ENCODE results near the gene CFH.
"Not testable (repeated sequence)": the region's sequence is repeated elsewhere in the genome, so short reads cannot be mapped to it uniquely, and the experiment has no call there.

CFH gene

GRCh38 chr1:196651637-196652215 lies at the start of gene CFH:
Gene CFH (plus strand): TSS chr1:196652043. CDS start chr1:196652118, 75 bp downstream.
- no peak for DNase-seq (ENCODE audit: low read depth)

GRCh38 chr1:196603651-196604050 lies 48.2 kb upstream of the CFH start:
- DNase-seq (ENCODE audit: low read depth): no peak

- no peak for DNase-seq (ENCODE audit: low read depth)
These were observed 43.9 kb upstream of the CFH start for GRCh38 chr1:196607981-196608380.

- DNase-seq (ENCODE audit: low read depth): no peak
These were observed 43.2 kb upstream of the CFH start, which contains the start of gene KCNT2 for GRCh38 chr1:196608390-196609369. Gene KCNT2 (minus strand): TSS chr1:196608440. CDS start chr1:196608309, 131 bp downstream.

- no peak for DNase-seq (ENCODE audit: low read depth)
These were observed 42.5 kb upstream of the CFH start for GRCh38 chr1:196609370-196609737.

GRCh38 chr1:196611873-196612272 lies 40.0 kb upstream of the CFH start:
- DNase-seq (ENCODE audit: low read depth): no peak

GRCh38 chr1:196619721-196620120 lies 32.1 kb upstream of the CFH start:
- no peak for DNase-seq (ENCODE audit: low read depth)

- no peak for DNase-seq (ENCODE audit: low read depth)
These were observed 28.8 kb upstream of the CFH start for GRCh38 chr1:196623079-196623478.

- no peak for DNase-seq (ENCODE audit: low read depth)
These were observed 23.0 kb upstream of the CFH start for GRCh38 chr1:196628838-196629237.

GRCh38 chr1:196637606-196638005 lies 14.2 kb upstream of the CFH start:
- no peak for DNase-seq (ENCODE audit: low read depth)

- DNase-seq (ENCODE audit: low read depth): no peak
These were observed 13.4 kb upstream of the CFH start for GRCh38 chr1:196638466-196638865.

- DNase-seq (ENCODE audit: low read depth): not testable (repeated sequence)
These were observed 12.6 kb upstream of the CFH start for GRCh38 chr1:196639291-196639690.

- DNase-seq (ENCODE audit: low read depth): no peak
These were observed 10.9 kb upstream of the CFH start for GRCh38 chr1:196640976-196641375.

- DNase-seq (ENCODE audit: low read depth): no peak
These were observed 1.9 kb upstream of the CFH start for GRCh38 chr1:196649990-196650389.

GRCh38 chr1:196650403-196650802 lies 1.4 kb upstream of the CFH start:
- no peak for DNase-seq (ENCODE audit: low read depth)

- DNase-seq (ENCODE audit: low read depth): no peak
These were observed 764 bp upstream of the CFH start for GRCh38 chr1:196651079-196651478.

- DNase-seq (ENCODE audit: low read depth): no peak
These were observed 2.4 kb downstream of the CFH start for GRCh38 chr1:196654271-196654670.

- no peak for DNase-seq (ENCODE audit: low read depth)
These were observed 3.2 kb downstream of the CFH start for GRCh38 chr1:196655071-196655470.

GRCh38 chr1:196655494-196655893 lies 3.7 kb downstream of the CFH start:
- DNase-seq (ENCODE audit: low read depth): no peak

- no peak for DNase-seq (ENCODE audit: low read depth)
These were observed 7.6 kb downstream of the CFH start for GRCh38 chr1:196659471-196659870.

GRCh38 chr1:196660272-196660671 lies 8.4 kb downstream of the CFH start:
- no peak for DNase-seq (ENCODE audit: low read depth)

- no peak for DNase-seq (ENCODE audit: low read depth)
These were observed 9.0 kb downstream of the CFH start for GRCh38 chr1:196660852-196661251.

GRCh38 chr1:196661345-196661744 lies 9.5 kb downstream of the CFH start:
- no peak for DNase-seq (ENCODE audit: low read depth)
